Subcutaneous abdominal adipose tissue (tissue), 5 donors: ENCODE results near the gene MIB2.
A peak's percentile ranks its signal among the peaks of the same experiment; 100 is the strongest.

Experiments used
- H3K27ac ChIP-seq: one replicate; pipeline ENCODE4 v1.7.0; 2013; ENCODE audit warnings: low read depth, mild to moderate bottlenecking, inconsistent platforms, low read length, moderate library complexity
- H3K27me3 ChIP-seq, 5 donors: one replicate each; pipeline ENCODE4 v1.7.0; 2013; ENCODE audit warnings: low read length in 5 of 5, inconsistent platforms in 1 of 5; ENCODE audit not compliant: control insufficient read depth in 5 of 5, insufficient read depth in 4 of 5
- H3K36me3 ChIP-seq, 5 donors: one replicate each; pipeline ENCODE4 v1.7.0; 2013; ENCODE audit warnings: low read length in 5 of 5; ENCODE audit not compliant: control insufficient read depth in 5 of 5, insufficient read depth in 5 of 5
- H3K4me1 ChIP-seq, 5 donors: one replicate each; pipeline ENCODE4 v1.7.0; 2013; ENCODE audit warnings: low read length in 5 of 5, mild to moderate bottlenecking in 3 of 5, moderate library complexity in 1 of 5; ENCODE audit not compliant: control insufficient read depth in 5 of 5, insufficient read depth in 5 of 5
- H3K4me3 ChIP-seq, 5 donors: one replicate each; pipeline ENCODE4 v1.7.0; 2013; ENCODE audit warnings: low read length in 5 of 5, low read depth in 1 of 5
- H3K9ac ChIP-seq, 5 donors: one replicate each; pipeline ENCODE4 v1.7.0; 2013; ENCODE audit warnings: low read length in 5 of 5, mild to moderate bottlenecking in 4 of 5, moderate library complexity in 3 of 5
- H3K9me3 ChIP-seq, 5 donors: one replicate each; pipeline ENCODE4 v1.7.0; 2013; ENCODE audit warnings: low read length in 5 of 5; ENCODE audit not compliant: control insufficient read depth in 5 of 5
- donor health status: healthy.
- donor health status: healthy.
- donor health status: healthy.
- donor health status: healthy.
- donor health status: healthy.

The MIB2 gene

DNA sequence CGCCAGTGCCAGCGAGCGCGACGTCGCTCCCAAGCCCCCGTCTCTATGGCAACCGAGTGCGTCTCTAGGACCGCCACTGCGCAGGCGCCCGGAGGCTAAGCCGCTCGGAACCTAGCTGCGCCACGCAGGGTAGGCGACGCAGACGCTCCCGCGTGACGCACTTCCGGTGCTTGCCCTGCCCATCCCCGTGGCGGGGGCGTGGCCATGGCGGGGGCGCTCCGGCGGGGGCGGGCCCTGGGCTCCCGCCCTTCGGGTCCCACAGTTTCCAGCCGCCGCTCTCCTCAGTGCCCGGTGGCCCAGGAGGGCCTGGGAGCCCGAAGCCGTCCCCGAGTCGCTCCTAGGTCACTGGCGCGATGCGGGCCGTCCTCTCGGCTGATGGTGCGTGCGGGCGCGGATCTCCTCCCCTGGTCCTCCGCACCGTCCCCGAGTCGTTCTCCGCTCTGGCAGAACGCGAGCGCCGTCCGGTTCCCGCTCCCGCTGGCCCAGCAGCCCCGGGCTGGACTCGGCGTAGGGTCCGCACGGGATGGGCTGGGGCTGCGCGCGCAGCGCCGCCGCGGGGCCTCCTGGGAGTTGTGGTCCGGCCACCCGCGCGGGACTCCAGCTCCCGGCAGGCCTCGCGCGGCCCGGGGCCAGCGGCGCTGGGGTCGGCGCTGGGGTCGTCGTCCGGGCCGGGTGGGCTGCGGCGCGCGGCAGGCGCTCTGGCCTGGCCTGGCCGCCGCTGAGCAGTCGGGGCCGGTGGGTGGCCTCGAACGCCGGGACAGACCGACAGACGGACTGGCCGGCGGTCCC is at the start of gene MIB2:
TSS of gene MIB2 (plus strand) at position 245 of the 789 bp plus-strand sequence. CDS start 7,953 bp downstream, outside the sequence.
- H3K4me3 ChIP-seq = peak within 1 kb of the TSS; percentile 65 to 97 (median 92)
- H3K36me3 ChIP-seq = peaks cover 0 to 16% (median 11%) of the 10 kb centered on the region in 5 donors
- peak within 1 kb of the TSS; percentile 95 for H3K27ac ChIP-seq
- peak within 1 kb of the TSS in 4 of 5 donors; percentile 85 to 94 (median 87) for H3K9ac ChIP-seq
- no peaks in the 10 kb centered on the region for H3K27me3 ChIP-seq
- peaks cover 15 to 41% (median 34%) of the 10 kb centered on the region in 5 donors for H3K4me1 ChIP-seq
- H3K9me3 ChIP-seq = no peaks in the 10 kb centered on the region

DNA sequence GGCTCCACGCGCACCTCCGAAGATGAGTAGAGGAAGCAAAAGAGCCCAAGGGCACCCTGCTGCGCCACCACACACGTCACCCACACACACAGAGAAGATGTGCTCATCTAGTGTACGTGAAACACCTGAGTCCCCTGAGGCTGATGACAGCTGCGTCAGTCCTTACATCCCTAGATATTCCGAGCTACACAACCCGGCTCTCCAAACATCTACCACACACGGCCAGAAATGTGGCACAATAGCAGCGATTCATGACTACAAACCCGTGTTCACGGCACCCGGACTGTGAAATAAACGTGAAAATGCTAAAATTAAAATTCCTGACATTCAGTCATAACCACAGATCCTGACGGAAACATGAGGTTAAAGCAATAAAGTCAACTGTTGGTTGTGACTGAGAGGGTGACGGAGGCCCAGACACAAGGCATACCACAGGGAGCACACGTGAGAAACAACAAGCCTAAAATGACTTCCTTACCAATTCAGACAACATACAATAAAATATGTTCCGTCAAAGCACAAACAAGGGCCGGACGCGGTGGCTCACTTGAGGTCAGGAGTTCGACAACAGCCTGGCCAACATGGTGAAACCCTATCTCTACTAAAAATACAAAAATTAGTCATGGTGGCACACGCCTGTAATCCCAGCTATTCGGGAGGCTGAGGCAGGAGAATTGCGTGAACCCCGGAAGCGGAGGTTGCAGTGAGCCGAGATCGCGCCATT is 48.0 kb upstream of the MIB2 start:
- Histone ChIP-seq H3K4me1 (peaks cover 16 to 64% (median 51%) of the 10 kb centered on the region in 5 donors), H3K9ac (peak overlapping the region in 1 of 5 donors; percentile 56)

DNA sequence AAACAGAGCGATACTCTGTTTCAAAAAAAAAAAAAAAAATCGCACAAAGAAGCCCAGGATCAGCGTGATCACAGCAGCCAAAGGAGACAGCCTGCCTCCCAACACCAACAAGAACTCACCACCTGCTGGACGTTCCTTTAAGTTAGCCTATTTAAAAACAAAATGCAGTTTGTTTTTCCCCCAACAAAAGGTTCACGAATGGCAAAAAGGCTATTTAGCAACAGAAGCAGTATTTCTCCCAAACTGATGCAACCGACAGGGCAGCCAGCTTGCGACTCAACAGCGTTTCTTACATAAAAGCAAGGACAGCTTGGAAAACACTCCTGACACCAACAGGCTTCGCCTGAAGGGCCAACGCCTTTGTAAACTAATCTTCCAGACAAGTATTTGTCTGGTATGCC is 47.4 kb upstream of the MIB2 start:
- Histone ChIP-seq H3K27me3 (no peaks in the 10 kb centered on the region), H3K9me3 (no peaks in the 10 kb centered on the region), H3K36me3 (peaks cover 0 to 33% (median 28%) of the 10 kb centered on the region in 5 donors), H3K4me1 (peaks cover 16 to 65% (median 55%) of the 10 kb centered on the region in 5 donors), H3K27ac (peak overlapping the region; percentile 62), H3K4me3 (peak overlapping the region in 2 of 5 donors; percentile 5 to 25), H3K9ac (peak overlapping the region in 1 of 5 donors; percentile 35)

More for the DNA sequence above, 48.0 kb upstream of the MIB2 start:
- H3K27me3 ChIP-seq = no peaks in the 10 kb centered on the region
- H3K36me3 ChIP-seq = peaks cover 0 to 39% (median 34%) of the 10 kb centered on the region in 5 donors
- peak overlapping the region in 3 of 5 donors; percentile 5 to 25 (median 11) for H3K4me3 ChIP-seq
- H3K27ac ChIP-seq = peak overlapping the region; percentile 62
- no peaks in the 10 kb centered on the region for H3K9me3 ChIP-seq

DNA sequence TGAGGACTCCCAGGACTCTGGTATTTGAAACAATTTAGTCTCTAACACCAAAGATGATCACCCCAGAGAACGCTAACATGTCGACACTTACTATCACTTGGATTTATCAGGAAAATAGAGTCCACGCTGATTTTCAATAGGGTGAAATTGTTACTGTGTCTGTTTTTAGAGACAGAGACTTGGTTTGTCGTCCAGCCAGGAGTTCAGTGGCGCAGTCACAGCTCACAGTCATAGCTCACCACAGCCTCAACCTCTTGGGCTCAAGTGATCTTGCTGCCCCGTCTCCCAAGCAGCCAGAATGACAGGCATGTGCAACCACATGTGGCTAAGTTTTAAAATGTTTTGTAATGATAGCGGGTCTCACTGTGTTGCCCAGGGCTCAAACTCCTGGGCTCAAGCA is 46.0 kb upstream of the MIB2 start:
- H3K9me3 ChIP-seq = no peaks in the 10 kb centered on the region
- H3K4me3 ChIP-seq = no peak overlapping the region
- H3K4me1 ChIP-seq = peaks cover 14 to 68% (median 61%) of the 10 kb centered on the region in 5 donors
- H3K27ac ChIP-seq = peak overlapping the region; percentile 35
- no peak overlapping the region for H3K9ac ChIP-seq
- peaks cover 0 to 20% (median 13%) of the 10 kb centered on the region in 5 donors for H3K36me3 ChIP-seq
- H3K27me3 ChIP-seq = no peaks in the 10 kb centered on the region

DNA sequence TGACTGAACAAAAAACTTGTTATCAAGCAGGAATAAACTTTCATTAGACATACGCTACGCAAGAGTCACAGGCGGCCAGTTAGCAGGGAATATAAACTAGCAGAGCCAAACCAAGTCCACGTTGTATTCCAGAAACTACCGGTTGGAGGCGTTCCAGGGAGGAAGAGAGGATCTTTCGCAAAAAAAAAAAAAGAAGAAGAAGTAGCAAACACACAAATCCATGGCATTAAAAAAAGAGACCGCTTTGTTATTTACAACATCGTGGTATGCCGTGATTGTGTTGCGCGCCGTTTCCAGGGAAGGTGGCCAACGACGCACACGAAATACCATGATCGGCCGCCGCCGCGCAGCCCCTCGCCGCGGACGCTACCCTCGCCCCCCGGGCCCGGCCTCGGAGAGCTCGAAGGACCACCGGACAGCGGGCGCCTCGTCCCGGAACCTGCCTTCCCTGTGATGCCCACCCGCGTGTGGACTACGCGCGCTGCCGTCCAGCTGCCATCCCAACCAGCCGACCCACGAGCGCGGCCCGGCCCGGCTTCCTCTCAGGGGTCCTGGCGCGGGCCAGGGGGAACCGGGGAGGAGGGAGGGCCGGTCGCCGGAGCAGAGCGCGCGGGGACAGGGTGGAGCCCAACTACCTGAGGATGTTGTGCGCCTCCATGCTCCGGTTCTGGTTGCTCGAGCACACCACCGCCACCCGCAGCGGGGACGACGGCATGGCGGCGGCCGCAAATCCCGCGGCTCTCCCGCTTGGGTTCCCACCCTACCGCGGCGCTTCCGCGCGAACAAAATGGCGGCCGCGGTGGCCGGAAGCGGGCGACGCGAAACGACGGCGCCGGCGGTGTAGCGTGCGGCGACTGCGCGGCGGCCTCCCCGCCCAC is 41.2 kb upstream of the MIB2 start:
- no peaks in the 10 kb centered on the region for H3K9me3 ChIP-seq
- peaks cover 0 to 6% (median 0%) of the 10 kb centered on the region in 5 donors for H3K36me3 ChIP-seq
- H3K27ac ChIP-seq = peak overlapping the region; percentile 98
- H3K9ac ChIP-seq = peak overlapping the region; percentile 77 to 100 (median 99)
- H3K4me1 ChIP-seq = peaks cover 3 to 35% (median 31%) of the 10 kb centered on the region in 5 donors
- peak overlapping the region; percentile 66 to 96 (median 93) for H3K4me3 ChIP-seq
- peaks cover 0 to 2% (median 0%) of the 10 kb centered on the region in 5 donors for H3K27me3 ChIP-seq

DNA sequence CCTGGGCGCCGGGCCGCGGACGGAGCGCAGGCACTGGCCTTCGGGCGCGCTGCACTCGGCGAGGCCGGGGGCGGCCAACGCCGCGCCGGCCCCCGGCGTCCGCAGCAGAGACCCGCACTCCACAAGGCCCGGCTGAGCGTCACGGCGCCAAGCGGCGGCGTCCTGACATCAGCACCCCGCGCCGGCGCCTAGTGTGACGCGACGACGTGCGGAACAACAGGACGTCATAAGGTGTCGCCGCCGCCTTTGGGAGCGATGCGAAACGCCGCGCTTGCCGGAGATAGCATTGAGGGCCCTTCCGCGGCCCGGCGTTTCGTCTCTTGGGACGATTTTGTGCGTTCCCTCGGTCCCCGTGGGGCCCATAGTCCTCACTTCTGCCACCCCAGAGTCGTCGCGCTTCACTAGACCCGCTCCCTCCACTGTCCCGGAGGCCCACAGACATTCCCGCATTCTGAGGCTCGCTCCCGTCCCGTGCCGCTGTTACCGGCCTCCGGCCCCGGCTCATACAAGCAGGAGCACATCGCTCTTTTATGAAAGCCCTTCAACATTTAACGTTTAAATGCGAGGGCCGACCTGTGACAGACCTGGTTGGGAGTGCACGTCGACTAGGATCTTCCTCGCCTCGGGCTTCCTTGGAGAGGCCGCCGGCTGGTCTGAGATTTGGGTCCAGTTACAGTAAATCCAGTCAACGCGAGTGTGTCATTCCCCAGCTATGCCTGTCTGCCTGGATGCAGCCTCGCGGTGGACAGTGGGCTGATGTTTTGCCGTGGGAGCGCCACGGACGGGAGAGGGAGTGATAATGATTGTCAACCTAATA is 40.4 kb upstream of the MIB2 start, which contains the start of gene SSU72:
TSS of gene SSU72 (minus strand) at position 143 of the 817 bp plus-strand sequence. CDS start 306 bp downstream, outside the sequence.
- Histone ChIP-seq H3K27ac (peak within 1 kb of the TSS; percentile 98), H3K9ac (peak within 1 kb of the TSS; percentile 94 to 100 (median 99)), H3K27me3 (peaks cover 0 to 4% (median 0%) of the 10 kb centered on the region in 5 donors), H3K9me3 (no peaks in the 10 kb centered on the region), H3K36me3 (peaks cover 0 to 6% (median 0%) of the 10 kb centered on the region in 5 donors), H3K4me3 (peak within 1 kb of the TSS; percentile 83 to 96 (median 93)), H3K4me1 (peaks cover 2 to 27% (median 25%) of the 10 kb centered on the region in 5 donors)

DNA sequence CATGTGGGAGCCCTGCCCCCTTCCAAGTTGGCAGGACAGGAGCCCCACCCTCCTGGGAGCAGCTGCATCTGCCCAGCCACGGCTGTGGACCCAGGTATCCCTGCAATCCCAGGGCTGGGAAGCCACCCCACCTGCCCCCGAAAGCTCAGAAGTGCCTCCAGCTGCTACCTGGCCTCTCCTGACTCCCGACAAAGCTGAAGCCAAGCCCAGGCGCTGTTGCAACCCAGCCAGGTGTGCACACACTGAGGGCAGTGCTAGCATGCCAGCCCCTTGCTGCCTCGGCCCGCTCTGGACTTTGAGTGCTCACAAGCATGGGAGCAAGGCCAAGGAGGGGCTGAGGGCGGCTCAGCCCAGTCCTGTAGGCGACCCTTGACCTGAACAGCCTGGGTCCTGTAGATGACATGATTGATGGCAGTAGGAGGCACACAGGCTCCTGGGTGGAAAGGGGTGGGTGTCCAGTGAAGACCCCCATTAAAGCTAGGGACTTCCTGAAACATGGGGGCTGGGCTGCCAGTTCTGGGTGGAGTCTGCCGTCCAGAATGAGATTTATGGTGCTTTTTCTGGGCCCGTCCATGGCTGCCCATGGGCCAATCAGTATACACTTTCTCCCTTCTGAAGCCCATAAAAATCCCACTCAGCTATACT is 37.8 kb upstream of the MIB2 start:
- H3K27ac ChIP-seq = no peak overlapping the region
- H3K4me3 ChIP-seq = no peak overlapping the region
- H3K4me1 ChIP-seq = peaks cover 2 to 22% (median 18%) of the 10 kb centered on the region in 5 donors
- H3K9me3 ChIP-seq = no peaks in the 10 kb centered on the region
- H3K9ac ChIP-seq = no peak overlapping the region
- H3K27me3 ChIP-seq = peaks cover 0 to 11% (median 5%) of the 10 kb centered on the region in 5 donors
- no peaks in the 10 kb centered on the region for H3K36me3 ChIP-seq

DNA sequence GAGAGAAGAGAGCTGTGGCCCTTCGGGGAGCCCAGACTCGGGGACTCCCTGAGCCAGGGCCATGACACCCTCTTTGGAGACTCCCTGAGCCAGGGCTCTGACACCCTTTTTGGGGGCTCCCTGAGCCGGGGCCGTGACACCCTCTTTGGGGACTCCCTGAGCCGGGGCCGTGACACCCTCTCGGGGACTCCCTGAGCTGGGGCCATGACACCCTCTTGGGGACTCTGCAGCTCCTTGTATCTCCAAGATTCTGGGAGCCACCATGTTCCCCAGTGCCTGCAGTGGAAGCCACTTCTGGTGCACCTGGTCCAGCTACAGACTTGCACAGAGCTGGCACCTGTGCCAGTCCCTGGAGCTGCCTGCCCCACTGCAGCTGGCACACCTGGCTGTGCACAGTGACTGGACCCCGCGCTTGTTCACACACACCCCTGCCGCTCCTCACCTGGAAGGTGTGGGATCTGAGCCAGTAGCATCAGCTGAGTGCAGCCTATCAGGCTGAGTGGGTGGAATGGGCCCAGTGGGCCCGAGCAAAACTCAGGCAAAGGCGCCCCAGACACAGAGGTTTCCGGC is 36.8 kb upstream of the MIB2 start:
- Histone ChIP-seq H3K27me3 (peaks cover 0 to 11% (median 5%) of the 10 kb centered on the region in 5 donors), H3K9me3 (no peaks in the 10 kb centered on the region), H3K4me1 (peaks cover 2 to 15% (median 10%) of the 10 kb centered on the region in 5 donors), H3K27ac (no peak overlapping the region), H3K36me3 (no peaks in the 10 kb centered on the region), H3K4me3 (no peak overlapping the region), H3K9ac (no peak overlapping the region)
